ENCODE data around the gene EFNA1.
A peak's percentile ranks its signal among the peaks of the same experiment; 100 is the strongest.

EFNA1 gene, protein sequence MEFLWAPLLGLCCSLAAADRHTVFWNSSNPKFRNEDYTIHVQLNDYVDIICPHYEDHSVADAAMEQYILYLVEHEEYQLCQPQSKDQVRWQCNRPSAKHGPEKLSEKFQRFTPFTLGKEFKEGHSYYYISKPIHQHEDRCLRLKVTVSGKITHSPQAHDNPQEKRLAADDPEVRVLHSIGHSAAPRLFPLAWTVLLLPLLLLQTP

DNA sequence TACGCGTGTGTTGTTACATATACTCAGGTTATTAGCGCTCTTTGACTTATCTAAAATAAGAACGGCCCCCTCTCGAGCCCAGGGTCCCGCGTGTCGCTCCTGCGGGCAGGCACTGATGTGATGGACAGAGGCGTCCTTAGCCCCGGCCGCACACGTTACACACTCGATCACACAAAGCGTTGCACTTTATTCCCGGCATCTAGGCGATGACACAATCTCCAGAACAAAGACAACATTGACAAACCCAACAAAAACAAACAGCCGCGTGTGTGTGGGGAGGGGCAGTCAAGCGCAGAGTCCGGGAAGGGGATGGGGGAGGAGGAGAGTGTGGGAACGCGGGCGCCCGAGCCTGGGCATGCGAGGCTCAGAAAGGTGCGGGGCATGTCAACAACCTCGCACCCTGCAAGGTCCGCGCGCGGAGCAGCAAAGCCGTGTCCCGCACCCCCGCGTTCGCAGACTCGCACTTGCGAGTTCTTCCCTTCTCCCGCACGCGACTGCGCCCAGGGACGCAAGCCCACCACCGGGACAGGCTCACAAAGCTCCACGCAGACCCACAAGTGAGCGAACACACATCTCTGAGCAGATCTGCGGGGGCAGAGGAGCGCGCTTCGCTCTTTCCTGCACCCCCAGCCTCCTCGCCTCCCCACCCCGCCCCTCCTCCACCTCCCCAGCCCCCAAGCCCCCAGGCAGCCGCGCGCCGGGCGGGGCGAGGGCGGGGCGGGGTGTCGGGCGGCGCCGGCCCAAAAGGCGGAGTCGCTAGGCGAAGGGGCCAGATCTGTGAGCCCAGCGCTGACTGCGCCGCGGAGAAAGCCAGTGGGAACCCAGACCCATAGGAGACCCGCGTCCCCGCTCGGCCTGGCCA is at the start of gene EFNA1:
TSS of gene EFNA1 (plus strand) at position 772 of the 862 bp plus-strand sequence. CDS start 102 bp downstream, outside the sequence.
- peaks cover 57% of the 10 kb centered on the region for H3K4me1 ChIP-seq (ENCODE audit: control insufficient read depth, insufficient read depth, low read length)
- peaks cover 59% of the 10 kb centered on the region for H3K27me3 ChIP-seq (ENCODE audit: control insufficient read depth, insufficient read depth, low read length)
- no peaks in the 10 kb centered on the region for H3K9me3 ChIP-seq (ENCODE audit: control insufficient read depth, insufficient read depth, low read length)
- peaks cover 6% of the 10 kb centered on the region; the same call in 1 of the 2 replicates for H3K36me3 ChIP-seq (ENCODE audit: control insufficient read depth, insufficient read depth, low read length)
- H3K9ac ChIP-seq (ENCODE audit: low read depth, low read length): no peak within 1 kb of the TSS
- H3K4me3 ChIP-seq (ENCODE audit: low read depth, low read length): peak within 1 kb of the TSS; percentile 69
- peak within 1 kb of the TSS; percentile 48 for H3K27ac ChIP-seq (ENCODE audit: low read depth, low read length)

DNA sequence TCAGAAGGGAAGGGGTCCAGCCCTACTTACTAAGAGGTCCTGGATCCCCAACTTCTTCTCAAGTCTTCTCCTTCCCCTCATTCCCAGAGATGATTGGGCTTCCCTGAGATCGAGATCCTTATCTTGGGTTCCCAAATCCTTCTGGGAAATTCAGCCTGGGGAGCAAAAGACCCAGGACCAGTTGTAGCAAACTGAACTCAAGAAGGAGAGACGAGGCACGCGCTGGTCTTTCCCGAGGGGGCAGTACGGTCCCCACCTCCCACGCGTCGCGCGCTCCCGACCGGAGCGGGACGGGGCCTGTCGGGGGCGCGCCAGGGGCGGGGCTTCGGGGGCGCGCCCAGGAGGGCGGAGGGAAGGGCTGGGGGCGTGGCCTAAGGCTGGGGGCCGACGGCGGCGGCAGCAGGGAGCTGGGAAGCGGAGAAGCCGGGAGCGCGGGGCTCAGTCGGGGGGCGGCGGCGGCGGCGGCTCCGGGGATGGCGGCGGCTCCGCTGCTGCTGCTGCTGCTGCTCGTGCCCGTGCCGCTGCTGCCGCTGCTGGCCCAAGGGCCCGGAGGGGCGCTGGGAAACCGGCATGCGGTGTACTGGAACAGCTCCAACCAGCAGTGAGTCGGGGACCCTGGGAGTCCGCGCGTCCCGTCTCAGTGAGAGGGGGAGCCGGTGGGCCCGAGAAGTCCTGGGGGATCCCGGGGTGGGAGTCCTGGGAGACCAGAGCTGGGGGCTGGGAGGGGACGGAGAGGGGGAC is 49.0 kb upstream of the EFNA1 start, which contains the start of gene EFNA3:
TSS of gene EFNA3 (plus strand) at position 369 of the 741 bp plus-strand sequence. CDS start at position 474, 105 bp downstream.
- peak within 1 kb of the TSS; percentile 62 for H3K4me3 ChIP-seq (ENCODE audit: low read depth, low read length)
- peaks cover 66% of the 10 kb centered on the region for H3K27me3 ChIP-seq (ENCODE audit: control insufficient read depth, insufficient read depth, low read length)
- H3K36me3 ChIP-seq (ENCODE audit: control insufficient read depth, insufficient read depth, low read length): no peaks in the 10 kb centered on the region
- H3K9me3 ChIP-seq (ENCODE audit: control insufficient read depth, insufficient read depth, low read length): no peaks in the 10 kb centered on the region
- H3K27ac ChIP-seq (ENCODE audit: low read depth, low read length): no peak within 1 kb of the TSS
- H3K4me1 ChIP-seq (ENCODE audit: control insufficient read depth, insufficient read depth, low read length): peaks cover 16% of the 10 kb centered on the region
- no peak within 1 kb of the TSS for H3K9ac ChIP-seq (ENCODE audit: low read depth, low read length)

DNA sequence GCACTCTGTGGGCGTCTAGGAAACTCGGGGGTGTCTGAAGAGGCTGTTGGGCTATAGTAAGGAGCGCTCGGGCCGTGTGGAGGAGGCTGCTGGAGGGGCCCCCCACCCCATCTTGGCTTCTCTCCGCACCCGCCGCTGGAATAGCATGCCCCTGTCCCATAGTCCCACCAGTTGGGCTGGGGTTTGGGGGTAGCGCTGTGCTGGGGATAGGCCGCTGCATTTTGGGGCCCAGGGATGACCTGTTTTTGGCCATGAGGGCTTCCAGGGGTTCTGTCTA is 48.5 kb upstream of the EFNA1 start:
- no peaks in the 10 kb centered on the region for H3K36me3 ChIP-seq (ENCODE audit: control insufficient read depth, insufficient read depth, low read length)
- H3K4me1 ChIP-seq (ENCODE audit: control insufficient read depth, insufficient read depth, low read length): peaks cover 16% of the 10 kb centered on the region
- H3K27me3 ChIP-seq (ENCODE audit: control insufficient read depth, insufficient read depth, low read length): peaks cover 71% of the 10 kb centered on the region
- H3K9ac ChIP-seq (ENCODE audit: low read depth, low read length): no peak overlapping the region
- H3K9me3 ChIP-seq (ENCODE audit: control insufficient read depth, insufficient read depth, low read length): no peaks in the 10 kb centered on the region
- no peak overlapping the region for H3K27ac ChIP-seq (ENCODE audit: low read depth, low read length)
- peak overlapping the region; percentile 62 for H3K4me3 ChIP-seq (ENCODE audit: low read depth, low read length)

DNA sequence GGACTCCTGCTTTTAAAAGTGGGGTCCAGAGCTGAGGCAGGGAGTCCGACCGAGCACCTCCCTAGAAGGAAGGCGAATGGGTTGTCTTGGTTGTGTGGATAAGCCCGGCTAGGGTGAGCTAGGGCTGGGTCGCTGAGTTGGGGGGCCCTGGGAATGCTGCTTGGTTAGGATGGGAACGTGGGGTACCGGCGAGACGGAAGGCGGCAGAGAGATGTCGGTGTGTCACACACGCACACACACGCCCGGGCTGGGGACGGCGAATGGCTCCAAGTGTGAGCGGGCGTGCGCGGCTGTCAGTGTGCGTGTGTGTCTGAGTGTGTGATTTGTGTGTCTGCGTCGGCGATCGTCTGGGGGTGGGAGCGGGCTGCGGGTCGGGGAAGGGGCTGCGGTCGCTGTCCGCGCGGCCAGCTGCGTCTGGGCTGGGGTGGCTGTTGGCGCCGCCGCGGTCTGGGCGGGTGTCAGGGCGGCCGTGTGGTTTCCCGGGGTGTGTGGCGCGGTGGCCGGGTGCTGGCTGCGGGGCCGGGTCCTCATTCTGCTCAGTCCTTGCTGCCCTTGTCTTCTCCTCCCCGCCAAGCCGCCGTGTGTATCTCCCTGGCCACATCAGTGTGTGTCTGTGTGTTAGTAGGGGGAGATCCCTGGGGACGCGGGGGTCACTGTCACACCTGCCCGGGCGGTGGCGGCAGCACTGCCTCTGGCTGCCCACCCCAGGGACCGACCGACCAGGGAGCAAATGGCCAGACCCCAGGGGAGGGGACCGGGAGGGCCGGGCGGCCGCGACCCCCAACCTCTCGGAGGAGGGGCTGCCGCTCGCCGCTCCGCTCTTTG is 48.0 kb upstream of the EFNA1 start:
- H3K27me3 ChIP-seq (ENCODE audit: control insufficient read depth, insufficient read depth, low read length): peaks cover 74% of the 10 kb centered on the region
- H3K9ac ChIP-seq (ENCODE audit: low read depth, low read length): no peak overlapping the region
- no peak overlapping the region for H3K27ac ChIP-seq (ENCODE audit: low read depth, low read length)
- no peaks in the 10 kb centered on the region for H3K36me3 ChIP-seq (ENCODE audit: control insufficient read depth, insufficient read depth, low read length)
- peaks cover 20% of the 10 kb centered on the region for H3K4me1 ChIP-seq (ENCODE audit: control insufficient read depth, insufficient read depth, low read length)
- no peaks in the 10 kb centered on the region for H3K9me3 ChIP-seq (ENCODE audit: control insufficient read depth, insufficient read depth, low read length)
- peak overlapping the region; percentile 62 for H3K4me3 ChIP-seq (ENCODE audit: low read depth, low read length)

DNA sequence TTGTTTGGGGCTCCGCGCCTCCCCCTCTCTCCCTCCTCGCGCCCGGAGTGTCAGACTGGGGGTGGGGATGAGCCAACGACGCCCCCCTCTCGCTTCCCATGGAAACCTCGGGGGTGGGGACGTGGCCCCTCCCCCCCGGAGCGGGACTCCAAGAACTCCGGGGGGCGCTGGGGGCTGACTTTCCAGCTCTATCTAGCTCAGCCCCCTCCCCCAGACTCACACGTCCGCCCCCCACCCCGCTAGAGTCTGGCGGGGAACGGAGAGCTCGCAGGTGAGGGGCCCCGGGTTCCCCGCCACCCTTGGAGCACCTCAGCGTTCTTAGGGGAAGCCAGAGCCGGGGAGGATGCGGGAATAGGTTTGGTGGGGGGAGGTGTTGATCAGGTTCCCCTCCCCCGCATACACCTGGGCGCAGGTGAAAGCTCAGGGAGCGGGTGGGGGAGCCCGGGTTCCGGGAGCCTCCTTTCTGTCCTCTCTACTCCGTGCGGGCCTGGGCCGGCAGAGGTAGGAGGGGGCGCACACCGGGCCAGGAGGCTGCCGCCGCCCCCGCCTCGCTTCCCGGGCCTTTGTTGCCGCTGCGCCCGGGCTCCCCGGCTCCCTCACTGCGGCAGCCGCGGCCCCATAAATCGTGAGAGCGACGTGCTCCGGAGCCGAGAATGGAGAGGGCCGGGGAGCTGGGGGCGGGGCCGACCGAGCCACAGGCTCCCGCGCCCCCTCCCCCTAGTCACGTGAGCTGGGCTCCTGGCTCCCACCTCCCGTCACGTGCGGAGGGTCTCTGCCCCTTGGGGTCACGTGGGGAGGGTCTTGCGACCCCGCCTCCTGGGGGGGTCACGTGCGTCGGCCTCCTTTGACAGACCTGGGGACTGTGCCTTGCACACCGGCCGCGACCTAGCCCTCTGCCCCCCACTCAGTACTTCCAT is 47.1 kb upstream of the EFNA1 start:
- H3K27me3 ChIP-seq (ENCODE audit: control insufficient read depth, insufficient read depth, low read length): peaks cover 72% of the 10 kb centered on the region
- H3K27ac ChIP-seq (ENCODE audit: low read depth, low read length): no peak overlapping the region
- H3K4me1 ChIP-seq (ENCODE audit: control insufficient read depth, insufficient read depth, low read length): peaks cover 20% of the 10 kb centered on the region
- no peaks in the 10 kb centered on the region for H3K36me3 ChIP-seq (ENCODE audit: control insufficient read depth, insufficient read depth, low read length)
- peak overlapping the region; percentile 62 for H3K4me3 ChIP-seq (ENCODE audit: low read depth, low read length)
- no peaks in the 10 kb centered on the region for H3K9me3 ChIP-seq (ENCODE audit: control insufficient read depth, insufficient read depth, low read length)
- peak overlapping the region; percentile 11; the same call in 1 of the 2 replicates for H3K9ac ChIP-seq (ENCODE audit: low read depth, low read length)

DNA sequence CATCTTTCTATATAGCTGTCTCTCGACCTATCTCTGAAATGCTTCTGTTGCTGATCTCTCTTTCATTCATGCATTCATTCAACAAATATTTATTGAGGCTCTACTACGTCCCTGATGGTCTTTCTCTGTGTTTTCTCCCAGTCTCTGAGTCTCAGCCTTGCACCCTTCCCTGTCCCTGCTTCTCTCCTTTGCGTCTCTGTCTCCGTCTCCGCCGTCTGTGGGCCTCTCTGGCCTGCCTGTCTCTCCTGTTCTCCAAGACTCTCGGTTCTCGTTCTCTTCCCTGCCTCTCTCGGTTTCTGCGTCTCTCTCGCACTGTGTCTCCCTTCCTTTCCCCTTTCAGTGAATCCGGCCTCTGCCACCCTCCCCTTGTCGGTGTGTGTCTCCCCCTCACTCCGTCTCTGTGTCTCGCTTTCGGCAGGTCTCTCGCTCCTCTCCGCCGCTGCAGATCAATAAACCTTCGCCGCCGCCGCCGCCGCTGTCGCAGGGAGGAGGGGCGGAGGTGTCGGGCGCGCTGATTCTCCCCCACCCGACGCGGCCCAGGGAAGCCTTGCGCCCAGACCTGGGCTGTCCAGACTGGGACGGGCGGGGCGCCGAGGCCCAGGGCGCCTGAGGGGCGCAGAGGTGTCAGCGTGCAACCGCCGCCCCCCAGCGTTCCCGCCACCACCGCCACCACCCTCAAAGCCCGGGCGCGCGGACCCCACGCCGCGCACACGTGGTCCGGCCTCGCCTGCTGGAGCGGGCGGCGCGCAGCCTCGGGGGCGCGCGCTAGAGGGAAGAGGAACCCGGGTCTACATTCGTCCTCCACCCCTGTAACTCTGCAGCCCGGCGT is 46.0 kb upstream of the EFNA1 start:
- H3K27me3 ChIP-seq (ENCODE audit: control insufficient read depth, insufficient read depth, low read length): peaks cover 72% of the 10 kb centered on the region
- H3K4me1 ChIP-seq (ENCODE audit: control insufficient read depth, insufficient read depth, low read length): peaks cover 20% of the 10 kb centered on the region
- no peak overlapping the region for H3K9ac ChIP-seq (ENCODE audit: low read depth, low read length)
- no peak overlapping the region for H3K27ac ChIP-seq (ENCODE audit: low read depth, low read length)
- H3K4me3 ChIP-seq (ENCODE audit: low read depth, low read length): peak overlapping the region; percentile 62
- no peaks in the 10 kb centered on the region for H3K9me3 ChIP-seq (ENCODE audit: control insufficient read depth, insufficient read depth, low read length)
- no peaks in the 10 kb centered on the region for H3K36me3 ChIP-seq (ENCODE audit: control insufficient read depth, insufficient read depth, low read length)

DNA sequence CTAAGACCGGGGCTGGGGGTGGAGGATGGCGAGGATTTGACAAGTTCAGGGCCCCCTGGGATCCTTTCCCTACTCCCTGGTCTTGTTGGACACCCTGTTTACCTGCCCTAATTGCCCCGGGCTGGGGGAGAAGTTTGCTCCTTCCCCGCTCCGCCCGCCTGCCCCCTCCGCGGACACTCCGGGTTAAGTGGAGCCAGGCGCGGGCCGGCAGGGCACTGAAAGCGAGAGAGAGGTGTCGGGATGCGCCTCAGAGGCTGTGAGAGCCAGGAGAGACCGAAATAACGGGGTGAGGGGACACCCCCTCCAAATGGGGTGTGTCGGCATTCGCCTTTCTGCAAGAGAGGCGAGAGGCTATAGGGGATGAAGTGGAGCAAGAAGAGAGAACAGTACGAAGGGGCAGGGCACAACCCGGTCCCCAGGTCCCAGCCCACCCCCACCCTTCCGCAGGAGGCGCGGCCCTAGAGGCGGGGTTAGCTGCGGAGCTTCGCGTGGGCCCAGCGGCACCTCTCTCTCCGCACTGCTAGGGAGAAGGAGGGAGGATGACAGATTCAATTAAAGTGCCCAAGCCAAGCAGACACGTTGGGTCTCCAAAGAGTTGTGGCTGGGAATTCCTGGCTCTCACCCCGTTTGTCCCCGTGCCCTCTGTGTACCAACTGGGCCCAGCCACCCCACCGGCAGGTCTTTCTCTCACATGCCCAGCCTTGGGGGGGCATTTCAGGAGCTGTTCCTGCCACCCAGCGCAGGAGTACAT is 45.2 kb upstream of the EFNA1 start:
- Histone ChIP-seq H3K36me3 (ENCODE audit: control insufficient read depth, insufficient read depth, low read length) (no peaks in the 10 kb centered on the region), H3K27ac (ENCODE audit: low read depth, low read length) (no peak overlapping the region), H3K9me3 (ENCODE audit: control insufficient read depth, insufficient read depth, low read length) (no peaks in the 10 kb centered on the region), H3K4me1 (ENCODE audit: control insufficient read depth, insufficient read depth, low read length) (peaks cover 20% of the 10 kb centered on the region), H3K27me3 (ENCODE audit: control insufficient read depth, insufficient read depth, low read length) (peaks cover 70% of the 10 kb centered on the region), H3K9ac (ENCODE audit: low read depth, low read length) (no peak overlapping the region), H3K4me3 (ENCODE audit: low read depth, low read length) (peak overlapping the region; percentile 30; the same call in 1 of the 2 replicates)

DNA sequence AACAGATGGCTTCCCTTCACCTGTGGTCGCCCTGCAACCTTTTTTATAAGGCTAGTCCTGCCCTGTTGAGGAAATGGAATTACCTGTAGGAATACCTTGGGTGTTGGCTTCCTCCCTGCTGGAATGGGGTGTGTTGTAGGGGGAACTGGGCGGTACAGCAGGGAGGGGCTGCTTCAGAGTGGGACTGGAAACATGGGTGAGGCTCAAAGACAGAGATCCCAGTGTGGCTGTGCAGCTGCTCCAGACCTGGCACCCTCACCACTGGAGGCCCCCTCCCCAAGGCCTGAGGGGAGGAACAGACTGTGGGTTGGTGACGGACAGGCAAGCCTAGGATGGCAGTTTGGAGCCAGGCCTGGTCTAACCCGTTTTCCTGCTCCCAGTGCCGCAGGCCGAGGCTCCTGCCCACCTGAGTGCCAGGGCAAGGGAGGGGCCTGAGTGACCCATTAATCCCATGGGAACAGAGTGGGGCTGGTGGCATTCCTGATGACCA is 44.6 kb upstream of the EFNA1 start:
- H3K4me3 ChIP-seq (ENCODE audit: low read depth, low read length): no peak overlapping the region
- H3K9me3 ChIP-seq (ENCODE audit: control insufficient read depth, insufficient read depth, low read length): no peaks in the 10 kb centered on the region
- H3K4me1 ChIP-seq (ENCODE audit: control insufficient read depth, insufficient read depth, low read length): peaks cover 20% of the 10 kb centered on the region
- H3K36me3 ChIP-seq (ENCODE audit: control insufficient read depth, insufficient read depth, low read length): no peaks in the 10 kb centered on the region
- H3K27me3 ChIP-seq (ENCODE audit: control insufficient read depth, insufficient read depth, low read length): peaks cover 64% of the 10 kb centered on the region
- no peak overlapping the region for H3K27ac ChIP-seq (ENCODE audit: low read depth, low read length)
- no peak overlapping the region for H3K9ac ChIP-seq (ENCODE audit: low read depth, low read length)
